ENCODE data around the gene DDX56. TPM values are rescaled to one million over a fixed set of nuclear protein-coding genes. Genes with fewer than 3 reads are reported as not detected.

The DDX56 gene
- total and polyA plus RNA-seq, 2 of the 13 experiments (the other 11 are each of a cell fraction or from before 2014, with no cell fraction given), result 82.6 to 120 TPM

- no peaks in the 10 kb centered on the region for H3K9me3 ChIP-seq (ENCODE audit: low read length)
- peaks cover 3 to 22% of the 10 kb centered on the region in 2 experiments for H3K36me3 ChIP-seq (replicated peaks in 1 of 2; ENCODE audit: control insufficient read depth in 1 of 2, insufficient read depth in 2 of 2, low read length in 2 of 2)
- FAIRE-seq (no peak), ATAC-seq (no peak), DNase-seq (ENCODE audit: low spot score) (no peak)
- no peak overlapping the region for H2AFZ ChIP-seq (ENCODE audit: low read length)
- ChIA-PET POLR2A (interaction anchor here (0.7 kb wide), 1 partner anchor 27 kb away, joined by 3 read pairs; no protein-coding TSS in a partner anchor), CTCF (ENCODE audit: low intra/inter-chr PET ratio, low total read pairs) (no interaction called here)
- no TSS peak for BruUV-seq (replicated peaks)
- H3K4me1 ChIP-seq (ENCODE audit: insufficient read depth, low read length), result peaks cover 92% of the 10 kb centered on the region
- peak overlapping the region; percentile 98 for H3K4me2 ChIP-seq (ENCODE audit: low read depth, low read length)
- in situ Hi-C loops (cut with HindIII; ENCODE audit: extremely low pct_ligation_motif_present, low pct_unique_long_range_greater_than_20kb), result no loop called here
- TF ChIP-seq ZNF687 (CRISPR knock-in tag; IDR thresholded peaks at IDR 0.05), result peak; percentile 40
- 0 out of 2 replicates have a peak, but pooled peaks have one; percentile 20 for TF ChIP-seq ZFX (CRISPR knock-in tag; IDR thresholded peaks at IDR 0.05; ENCODE audit: low read depth)
- no peak for TF ChIP-seq PPARG (CRISPR knock-in tag; conservative IDR thresholded peaks at IDR 0.05)
- peak; percentile 52; the same call in 1 of the 2 replicates for TF ChIP-seq HNRNPL (IDR thresholded peaks at IDR 0.05; ENCODE audit: low read depth, low read length)
- no peak for TF ChIP-seq ZNF607 (CRISPR knock-in tag; IDR thresholded peaks at IDR 0.05; ENCODE audit: borderline replicate concordance)
- TF ChIP-seq TAF1 (CRISPR knock-in tag; IDR thresholded peaks at IDR 0.05), result no peak
- TF ChIP-seq YEATS2 (CRISPR knock-in tag; IDR thresholded peaks at IDR 0.05; ENCODE audit: borderline replicate concordance), result no peak
- no peak for TF ChIP-seq PBX2 (CRISPR knock-in tag; IDR thresholded peaks at IDR 0.05)
- 82% methylated on average over 15 of the region's 17 CpGs for WGBS (ENCODE audit: low lambda C conversion rate)
- H4K20me1 ChIP-seq (ENCODE audit: insufficient read depth, low read length), result peaks cover 19% of the 10 kb centered on the region
- H3K27me3 ChIP-seq (ENCODE audit: control insufficient read depth in 1 of 2, insufficient read depth in 2 of 2, low read length in 2 of 2), result no peaks in the 10 kb centered on the region
- H3K27ac ChIP-seq (ENCODE audit: extremely low read length, insufficient read depth, low read length), result peak overlapping the region; percentile 11
- intact Hi-C loops (cut with micrococcal nuclease; ENCODE audit: unreplicated experiment), result no loop called here
- peak overlapping the region; percentile 27 to 79 (median 34) for H3K4me3 ChIP-seq (replicated peaks in 1 of 3; ENCODE audit: insufficient read depth in 1 of 3, low read depth in 2 of 3, low read length in 3 of 3)
- peak overlapping the region; percentile 55; the same call in 1 of the 2 replicates for H3K9ac ChIP-seq (ENCODE audit: insufficient read depth, low read depth, low read length)
- H3K79me2 ChIP-seq (ENCODE audit: insufficient read depth, low read length), result peaks cover 61% of the 10 kb centered on the region
These were observed 35.5 kb downstream of the DDX56 start for GRCh38 chr7:44538093-44538797.

Data from HepG2 (cell line).